Left ventricle myocardium inferior (tissue), 1 donor: ENCODE measurements around the gene SLC7A14. TPM values are rescaled to one million over a fixed set of nuclear protein-coding genes. Genes with fewer than 3 reads are reported as not detected.
A peak's percentile ranks its signal among the peaks of the same experiment; 100 is the strongest.

ENCODE experiments used
- DNase-seq: peaks from one replicate; pipeline ENCODE4 v3.0.0-alpha.2; 2020
- H3K27ac ChIP-seq: fragments of 200-600 bp; replicated peaks from 2 replicates; pipeline ENCODE4 v1.8.0; 2021
- H3K27me3 ChIP-seq: fragments of 200-600 bp; 2 replicates; pipeline ENCODE4 v1.8.0; 2021; ENCODE audit warnings: low read depth
- H3K36me3 ChIP-seq: fragments of 200-600 bp; 2 replicates; pipeline ENCODE4 v1.8.0; 2021
- H3K4me1 ChIP-seq: fragments of 200-600 bp; 2 replicates; pipeline ENCODE4 v1.8.0; 2021
- H3K4me3 ChIP-seq: fragments of 200-600 bp; 2 replicates; pipeline ENCODE4 v1.8.0; 2021; ENCODE audit warnings: mild to moderate bottlenecking, moderate library complexity
- H3K9me3 ChIP-seq: fragments of 200-600 bp; replicated peaks from 2 replicates; pipeline ENCODE4 v1.8.0; 2021
- CTCF ChIP-seq: fragments of 200-600 bp; IDR thresholded peaks from 2 replicates; pipeline ENCODE4 v1.8.0; 2021; ENCODE audit warnings: antibody characterized with exemption, mild to moderate bottlenecking, borderline replicate concordance
- intact Hi-C: fragments of 100-400 bp; cut with micrococcal nuclease; formaldehyde crosslinking; loops from one replicate; pipeline ENCODE4 v1.11.0; 2022
- total RNA-seq: library from RNA; stranded (reverse); fragmentation: NEBNext Ultra II Directional; extraction: Animal tissue kit (Norgen Biotek cat#: 25700); gene quantifications from one replicate; pipeline ENCODE4 v1.2.1, GENCODE V29; 2021
- donor health status: DM: no; HTN: yes; CAD: no; lungs with severe emphysema.

SLC7A14 gene
- total RNA-seq, 1 donor from 2014 or later = not detected

GRCh38 chr3:170603770-170604510 is 18.1 kb upstream of the SLC7A14 start:
- TF ChIP-seq CTCF = no peak
- Histone ChIP-seq H3K27me3 (no peaks in the 10 kb centered on the region), H3K27ac (no peak overlapping the region), H3K36me3 (no peaks in the 10 kb centered on the region), H3K4me1 (peaks cover 14% of the 10 kb centered on the region), H3K4me3 (no peak overlapping the region), H3K9me3 (no peaks in the 10 kb centered on the region)
- DNase-seq = no peak
- intact Hi-C loops = no loop called here

- Histone ChIP-seq H3K36me3 (no peaks in the 10 kb centered on the region), H3K27me3 (no peaks in the 10 kb centered on the region), H3K4me1 (peaks cover 23% of the 10 kb centered on the region), H3K9me3 (no peaks in the 10 kb centered on the region), H3K27ac (no peak overlapping the region), H3K4me3 (no peak overlapping the region)
- DNase-seq = no peak
- intact Hi-C loops = no loop called here
- no peak for TF ChIP-seq CTCF
Measured at GRCh38 chr3:170602556-170602955, 16.7 kb upstream of the SLC7A14 start.

GRCh38 chr3:170600005-170600624 is 14.2 kb upstream of the SLC7A14 start:
- H3K27ac ChIP-seq = no peak overlapping the region
- no peaks in the 10 kb centered on the region for H3K9me3 ChIP-seq
- no peaks in the 10 kb centered on the region for H3K36me3 ChIP-seq
- H3K27me3 ChIP-seq = no peaks in the 10 kb centered on the region
- peaks cover 15% of the 10 kb centered on the region for H3K4me1 ChIP-seq
- no peak for TF ChIP-seq CTCF
- intact Hi-C loops = no loop called here
- no peak overlapping the region for H3K4me3 ChIP-seq
- no peak for DNase-seq

- Histone ChIP-seq H3K9me3 (no peaks in the 10 kb centered on the region), H3K4me1 (peaks cover 11% of the 10 kb centered on the region), H3K36me3 (no peaks in the 10 kb centered on the region), H3K27me3 (no peaks in the 10 kb centered on the region), H3K27ac (no peak overlapping the region), H3K4me3 (no peak overlapping the region)
- intact Hi-C loops = no loop called here
- TF ChIP-seq CTCF = no peak
- DNase-seq = no peak
Measured at GRCh38 chr3:170599091-170599490, 13.2 kb upstream of the SLC7A14 start.

- Histone ChIP-seq H3K4me1 (peaks cover 11% of the 10 kb centered on the region), H3K27ac (peak overlapping the region; percentile 65), H3K27me3 (no peaks in the 10 kb centered on the region), H3K4me3 (no peak overlapping the region), H3K36me3 (no peaks in the 10 kb centered on the region), H3K9me3 (no peaks in the 10 kb centered on the region)
- intact Hi-C loops = no loop called here
- TF ChIP-seq CTCF = no peak
- DNase-seq = no peak
Measured at GRCh38 chr3:170598091-170598502, 12.2 kb upstream of the SLC7A14 start.
